Measurements from ENCODE around the gene ELF3.

The ELF3 gene

DNA sequence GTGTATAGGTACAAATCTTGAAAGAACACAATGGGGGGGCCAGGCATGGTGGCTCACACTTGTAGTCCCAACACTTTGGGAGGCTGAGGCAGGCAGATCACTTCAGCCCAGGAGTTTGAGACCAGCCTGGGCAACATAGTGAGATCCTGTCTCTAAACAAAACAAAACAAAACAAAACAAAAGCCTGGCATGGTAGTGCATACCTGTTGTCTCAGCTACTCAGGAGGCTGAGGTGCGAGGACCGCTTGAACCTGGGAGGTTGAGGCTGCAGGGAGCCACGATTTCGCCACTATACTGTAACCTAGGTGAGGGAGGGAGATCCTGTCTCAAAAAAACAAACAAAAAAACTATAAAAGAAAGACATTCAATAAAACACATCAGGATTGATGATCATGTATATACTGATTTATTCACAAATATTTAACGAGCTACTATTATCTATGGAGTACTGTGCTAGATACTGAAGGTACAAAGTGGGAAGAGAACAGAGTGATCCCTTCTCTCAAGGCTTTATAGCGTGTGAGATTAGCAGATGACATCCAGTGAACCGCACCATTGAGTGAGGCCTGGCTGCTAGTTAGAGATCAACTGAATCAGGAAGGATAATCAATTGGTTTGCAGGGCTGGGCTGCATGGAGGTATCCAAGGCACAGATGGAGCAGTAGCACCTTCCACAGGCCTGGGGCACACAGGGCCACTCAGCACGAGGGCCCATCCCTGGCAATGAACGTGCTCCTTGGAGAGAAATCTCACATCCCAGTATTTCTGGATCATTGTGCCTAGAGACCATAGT lies 26.4 kb downstream of the ELF3 start:
- H3K9ac ChIP-seq (ENCODE audit: low read length): no peak overlapping the region
- H3K4me3 ChIP-seq (ENCODE audit: insufficient read depth, low read length, poor library complexity, severe bottlenecking): no peak overlapping the region
- no peaks in the 10 kb centered on the region for H3K36me3 ChIP-seq (ENCODE audit: low read length)
- H3K9me3 ChIP-seq (ENCODE audit: insufficient read depth, low read length): no peaks in the 10 kb centered on the region
- H3K9me2 ChIP-seq (replicated peaks; ENCODE audit: insufficient read depth, low read length): no peaks in the 10 kb centered on the region
- H3K27ac ChIP-seq (ENCODE audit: low read depth, low read length): no peak overlapping the region
- no peaks in the 10 kb centered on the region for H3F3A ChIP-seq (ENCODE audit: insufficient read depth)
- TF ChIP-seq CTCF (IDR thresholded peaks at IDR 0.05; ENCODE audit: insufficient read depth, low read length, poor library complexity, severe bottlenecking): no peak
- TF ChIP-seq EZH2phosphoT487 (conservative IDR thresholded peaks at IDR 0.05; ENCODE audit: low read length): no peak
- no peaks in the 10 kb centered on the region for H4K20me1 ChIP-seq (ENCODE audit: low read depth, low read length)
- no peak overlapping the region for H2AFZ ChIP-seq (ENCODE audit: low read depth, low read length, severe bottlenecking)
- no peaks in the 10 kb centered on the region for H3K79me2 ChIP-seq (ENCODE audit: insufficient read depth, low read length)
- no peak overlapping the region for H3K4me2 ChIP-seq (ENCODE audit: low read depth, low read length, poor library complexity, severe bottlenecking)
- no peaks in the 10 kb centered on the region for H3K27me3 ChIP-seq (ENCODE audit: low read length)

DNA sequence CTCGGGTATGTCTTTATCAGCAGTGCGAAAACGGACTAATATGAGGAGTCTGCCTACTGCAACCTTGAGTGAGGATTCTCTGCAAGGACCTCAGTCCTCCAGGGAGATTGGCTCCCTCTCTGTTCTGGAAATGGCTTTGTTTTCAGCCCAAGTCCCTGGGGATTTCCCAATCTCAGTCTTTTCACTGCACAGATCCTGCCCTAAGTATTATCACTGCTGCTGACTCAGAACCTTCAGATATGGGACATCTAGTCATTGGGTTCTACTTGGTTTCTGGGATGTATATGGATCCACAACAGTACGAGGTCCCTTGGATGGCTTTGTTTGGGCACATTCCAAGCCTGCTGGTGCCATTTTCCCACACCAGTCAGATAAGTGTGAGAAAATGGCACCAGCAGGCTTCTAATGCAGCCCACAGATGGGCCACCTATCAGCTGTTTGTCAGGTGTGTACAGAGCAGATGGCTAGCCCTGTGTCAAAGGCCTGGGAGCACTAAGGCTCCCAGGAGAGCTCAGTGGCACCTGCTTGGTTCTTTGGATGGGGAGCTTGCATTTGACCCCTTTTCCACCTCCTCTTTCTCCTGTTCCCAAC lies 27.4 kb downstream of the ELF3 start:
- Histone ChIP-seq H3F3A (ENCODE audit: insufficient read depth) (no peaks in the 10 kb centered on the region), H2AFZ (ENCODE audit: low read depth, low read length, severe bottlenecking) (no peak overlapping the region), H3K9ac (ENCODE audit: low read length) (no peak overlapping the region), H3K4me3 (ENCODE audit: insufficient read depth, low read length, poor library complexity, severe bottlenecking) (no peak overlapping the region), H3K4me2 (ENCODE audit: low read depth, low read length, poor library complexity, severe bottlenecking) (no peak overlapping the region), H3K79me2 (ENCODE audit: insufficient read depth, low read length) (no peaks in the 10 kb centered on the region), H4K20me1 (ENCODE audit: low read depth, low read length) (no peaks in the 10 kb centered on the region), H3K36me3 (ENCODE audit: low read length) (no peaks in the 10 kb centered on the region), H3K9me2 (replicated peaks; ENCODE audit: insufficient read depth, low read length) (no peaks in the 10 kb centered on the region), H3K27me3 (ENCODE audit: low read length) (no peaks in the 10 kb centered on the region), H3K9me3 (ENCODE audit: insufficient read depth, low read length) (no peaks in the 10 kb centered on the region), H3K27ac (ENCODE audit: low read depth, low read length) (no peak overlapping the region)
- TF ChIP-seq EZH2phosphoT487 (conservative IDR thresholded peaks at IDR 0.05; ENCODE audit: low read length) (no peak), CTCF (IDR thresholded peaks at IDR 0.05; ENCODE audit: insufficient read depth, low read length, poor library complexity, severe bottlenecking) (no peak)

- H3K9me3 ChIP-seq (ENCODE audit: insufficient read depth, low read length): no peaks in the 10 kb centered on the region
- TF ChIP-seq CTCF (IDR thresholded peaks at IDR 0.05; ENCODE audit: insufficient read depth, low read length, poor library complexity, severe bottlenecking) (no peak), EZH2phosphoT487 (conservative IDR thresholded peaks at IDR 0.05; ENCODE audit: low read length) (no peak)
- H3K36me3 ChIP-seq (ENCODE audit: low read length): no peaks in the 10 kb centered on the region
- no peak overlapping the region for H3K4me3 ChIP-seq (ENCODE audit: insufficient read depth, low read length, poor library complexity, severe bottlenecking)
- H3F3A ChIP-seq (ENCODE audit: insufficient read depth): no peaks in the 10 kb centered on the region
- no peaks in the 10 kb centered on the region for H3K79me2 ChIP-seq (ENCODE audit: insufficient read depth, low read length)
- H3K9me2 ChIP-seq (replicated peaks; ENCODE audit: insufficient read depth, low read length): no peaks in the 10 kb centered on the region
- H2AFZ ChIP-seq (ENCODE audit: low read depth, low read length, severe bottlenecking): no peak overlapping the region
- H3K27me3 ChIP-seq (ENCODE audit: low read length): no peaks in the 10 kb centered on the region
- no peak overlapping the region for H3K27ac ChIP-seq (ENCODE audit: low read depth, low read length)
- no peak overlapping the region for H3K4me2 ChIP-seq (ENCODE audit: low read depth, low read length, poor library complexity, severe bottlenecking)
- no peaks in the 10 kb centered on the region for H4K20me1 ChIP-seq (ENCODE audit: low read depth, low read length)
- H3K9ac ChIP-seq (ENCODE audit: low read length): no peak overlapping the region
Measured at GRCh38 chr1:202038688-202039346, 28.4 kb downstream of the ELF3 start.
